ENCODE data around the gene TLR7. TPM values are rescaled to one million over a fixed set of nuclear protein-coding genes. Genes with fewer than 3 reads are reported as not detected.

The TLR7 gene
- total RNA-seq, 1 experiment from 2014 or later: not detected

DNA sequence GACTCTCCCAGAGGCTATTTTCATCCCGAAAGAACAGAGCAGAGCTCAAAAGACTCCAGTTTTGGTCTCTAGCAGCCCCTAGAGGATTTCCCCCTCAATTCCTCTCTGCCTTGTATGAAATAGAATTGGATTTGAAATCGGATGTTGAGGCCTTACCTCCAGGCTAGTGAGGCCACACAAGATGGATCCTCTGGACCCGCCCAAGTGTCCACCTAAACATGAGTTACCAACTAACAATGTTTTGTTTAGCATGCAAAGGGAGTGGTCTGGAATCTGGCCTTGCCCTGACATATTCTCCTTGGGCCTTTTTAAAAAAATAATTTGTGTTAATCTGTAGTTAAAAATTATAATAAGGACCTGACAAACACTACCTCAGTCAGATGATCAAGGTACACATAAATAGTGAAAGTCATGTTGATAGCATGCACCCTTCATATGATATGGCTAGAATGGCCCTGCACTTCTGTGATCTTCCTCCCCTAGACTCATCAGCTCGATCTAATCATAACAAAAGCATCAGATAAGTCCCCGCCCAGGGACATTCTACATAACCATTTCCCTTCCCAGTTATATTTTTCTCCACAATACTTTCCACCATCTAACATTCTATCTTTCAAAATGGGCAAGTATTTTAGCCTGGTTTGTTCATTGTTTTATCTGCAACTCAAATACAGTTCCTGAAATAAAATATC is 46.1 kb downstream of the TLR7 start:
- Histone ChIP-seq H3K27ac (ENCODE audit: insufficient read length, low read depth, low read length) (no peak overlapping the region), H3K9ac (ENCODE audit: extremely low read depth, insufficient read length, low read length) (no peak overlapping the region), H4K91ac (ENCODE audit: insufficient read length, low read depth, low read length) (no peak overlapping the region), H3K23ac (ENCODE audit: insufficient read length, low read depth, low read length) (no peak overlapping the region), H3K79me2 (ENCODE audit: insufficient read depth, low read length) (0 out of 2 replicates have a peak, but pooled peaks cover 1% of the 10 kb centered on the region), H3K9me3 (ENCODE audit: control insufficient read depth, low read depth, low read length) (no peaks in the 10 kb centered on the region), H2AK5ac (ENCODE audit: insufficient read length, low read length) (no peak overlapping the region), H2BK12ac (ENCODE audit: insufficient read length, low read depth, low read length) (no peak overlapping the region), H4K20me1 (ENCODE audit: control insufficient read depth, insufficient read depth, insufficient read length) (no peaks in the 10 kb centered on the region), H4K8ac (replicated peaks; ENCODE audit: insufficient read length, low read depth, low read length) (no peak overlapping the region), H2BK20ac (ENCODE audit: low read depth, low read length, poor library complexity, severe bottlenecking) (no peak overlapping the region), H2AFZ (ENCODE audit: low read length) (no peak overlapping the region), H3K4me1 (ENCODE audit: insufficient read depth, low read length) (no peaks in the 10 kb centered on the region), H3K18ac (ENCODE audit: insufficient read length, low read depth, low read length) (no peak overlapping the region), H4K5ac (ENCODE audit: insufficient read length, low read depth, low read length) (no peak overlapping the region), H3K4me2 (ENCODE audit: insufficient read depth, insufficient read length, low read length) (no peak overlapping the region), H3K23me2 (ENCODE audit: insufficient read length, low read depth, low read length, poor library complexity, severe bottlenecking) (no peaks in the 10 kb centered on the region), H3K79me1 (ENCODE audit: insufficient read depth, low read depth, low read length, poor library complexity, severe bottlenecking) (no peaks in the 10 kb centered on the region), H2BK15ac (ENCODE audit: low read depth, low read length) (no peak overlapping the region), H3K4ac (ENCODE audit: low read depth, low read length) (no peak overlapping the region), H2BK5ac (ENCODE audit: insufficient read length, low read length) (no peak overlapping the region), H3T11ph (ENCODE audit: low read length) (no peak overlapping the region), H3K27me3 (ENCODE audit: insufficient read depth, low read length) (no peaks in the 10 kb centered on the region), H3K14ac (ENCODE audit: insufficient read depth, low read length) (no peak overlapping the region), H2BK120ac (ENCODE audit: low read depth, low read length, poor library complexity, severe bottlenecking) (no peak overlapping the region), H3K56ac (ENCODE audit: insufficient read length, low read depth, low read length) (no peak overlapping the region)
- Mint-ChIP-seq H3K4me1 (0 out of 4 replicates have a peak, but pooled peaks cover 0 to 2% of the 10 kb centered on the region in 2 experiments), H3K27ac (no peak overlapping the region), H3K9me3 (peaks cover 66 to 74% of the 10 kb centered on the region in 2 experiments), H3K36me3 (ENCODE audit: insufficient read depth in 1 of 3, low read depth in 3 of 3) (peaks cover 0 to 4% (median 3%) of the 10 kb centered on the region in 3 experiments; a peak in 2 of 7 replicates), H3K27me3 (ENCODE audit: low read depth) (peaks cover 4% of the 10 kb centered on the region; the same call in 1 of the 2 replicates), H3K4me3 (no peak overlapping the region)
- TF ChIP-seq, protein P1, sequence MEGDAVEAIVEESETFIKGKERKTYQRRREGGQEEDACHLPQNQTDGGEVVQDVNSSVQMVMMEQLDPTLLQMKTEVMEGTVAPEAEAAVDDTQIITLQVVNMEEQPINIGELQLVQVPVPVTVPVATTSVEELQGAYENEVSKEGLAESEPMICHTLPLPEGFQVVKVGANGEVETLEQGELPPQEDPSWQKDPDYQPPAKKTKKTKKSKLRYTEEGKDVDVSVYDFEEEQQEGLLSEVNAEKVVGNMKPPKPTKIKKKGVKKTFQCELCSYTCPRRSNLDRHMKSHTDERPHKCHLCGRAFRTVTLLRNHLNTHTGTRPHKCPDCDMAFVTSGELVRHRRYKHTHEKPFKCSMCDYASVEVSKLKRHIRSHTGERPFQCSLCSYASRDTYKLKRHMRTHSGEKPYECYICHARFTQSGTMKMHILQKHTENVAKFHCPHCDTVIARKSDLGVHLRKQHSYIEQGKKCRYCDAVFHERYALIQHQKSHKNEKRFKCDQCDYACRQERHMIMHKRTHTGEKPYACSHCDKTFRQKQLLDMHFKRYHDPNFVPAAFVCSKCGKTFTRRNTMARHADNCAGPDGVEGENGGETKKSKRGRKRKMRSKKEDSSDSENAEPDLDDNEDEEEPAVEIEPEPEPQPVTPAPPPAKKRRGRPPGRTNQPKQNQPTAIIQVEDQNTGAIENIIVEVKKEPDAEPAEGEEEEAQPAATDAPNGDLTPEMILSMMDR (conservative IDR thresholded peaks at IDR 0.05): peak; percentile 18; the same call in 1 of the 3 replicates
- DNase-seq: no peak
- WGBS (ENCODE audit: extremely low coverage, insufficient read length, low lambda C conversion rate): no CpG with 5 or more reads among the region's 5 CpGs
